A673 (cell line): Measurements from ENCODE around the gene KYAT1. TPM values are rescaled to one million over a fixed set of nuclear protein-coding genes. Genes with fewer than 3 reads are reported as not detected.

Experiments used
- BruUV-seq: library from RNA; stranded (reverse); fragments of 400-500 nt; replicated peaks from 2 replicates; lab custom pipeline; 2021; lab: Mats Ljungman, UMichigan
- CTCF ChIA-PET: fragments of 300-600 bp; sonication (Branson Sonifier 250); formaldehyde crosslinking; loops from one replicate; lab custom pipeline; 2022; ENCODE audit warnings: antibody characterized with exemption; lab: Charles Lee
- POLR2A ChIA-PET: fragments of 300-600 bp; sonication (Branson Sonifier 250); formaldehyde crosslinking; loops from one replicate; lab custom pipeline; 2022; ENCODE audit warnings: antibody characterized with exemption; ENCODE audit not compliant: low non-redundant PET; lab: Charles Lee
- DNase-seq: peaks from one replicate; pipeline ENCODE4 v3.0.0-alpha.2; 2015; ENCODE audit warnings: low spot score
- H3K27ac ChIP-seq: fragments of 200-600 bp; sonication (generic); 2 replicates; pipeline ENCODE4 v1.5.1; 2016; ENCODE audit warnings: mixed run types, low read depth, mild to moderate bottlenecking, mixed read lengths, antibody characterized with exemption, low read length; ENCODE audit not compliant: poor library complexity, severe bottlenecking
- H3K27me3 ChIP-seq: fragments of 200-600 bp; sonication (generic); replicated peaks from 2 replicates; pipeline ENCODE4 v1.6.1; 2017; ENCODE audit warnings: mixed run types, low read depth, mild to moderate bottlenecking, mixed read lengths, antibody characterized with exemption, low read length; ENCODE audit not compliant: insufficient read depth, poor library complexity
- H3K36me3 ChIP-seq: fragments of 200-600 bp; sonication (generic); 2 replicates; pipeline ENCODE4 v1.6.1; 2016; ENCODE audit warnings: mixed run types, mild to moderate bottlenecking, mixed read lengths, antibody characterized with exemption, low read length; ENCODE audit not compliant: insufficient read depth, poor library complexity, severe bottlenecking
- H3K4me1 ChIP-seq: fragments of 200-600 bp; sonication (generic); 2 replicates; pipeline ENCODE4 v1.6.1; 2017; ENCODE audit warnings: mixed run types, mild to moderate bottlenecking, mixed read lengths, antibody characterized with exemption, low read length; ENCODE audit not compliant: insufficient read depth, poor library complexity, severe bottlenecking
- H3K4me3 ChIP-seq: fragments of 200-600 bp; sonication (generic); 2 replicates; pipeline ENCODE4 v1.5.1; 2016; ENCODE audit warnings: low read depth, mixed run types, mild to moderate bottlenecking, mixed read lengths, low read length; ENCODE audit not compliant: poor library complexity, severe bottlenecking
- H3K9me3 ChIP-seq: fragments of 200-600 bp; sonication (generic); 2 replicates; pipeline ENCODE4 v1.6.1; 2016; ENCODE audit warnings: mixed run types, low read depth, mild to moderate bottlenecking, mixed read lengths, antibody characterized with exemption, low read length; ENCODE audit not compliant: poor library complexity, severe bottlenecking
- CTCF ChIP-seq: fragments of 300-800, 200-600 bp; sonication (generic); conservative IDR thresholded peaks from 2 replicates; pipeline ENCODE4 v1.5.1; 2017; ENCODE audit warnings: low read depth, mild to moderate bottlenecking, antibody characterized with exemption, low read length, moderate library complexity, mixed read lengths
- EZH2 ChIP-seq: fragments of 200-600 bp; sonication (generic); IDR thresholded peaks from 2 replicates; pipeline ENCODE4 v1.6.1; 2017; ENCODE audit warnings: borderline replicate concordance, low read depth, mild to moderate bottlenecking, mixed read lengths, antibody characterized with exemption, low read length; ENCODE audit not compliant: poor library complexity, severe bottlenecking
- intact Hi-C: fragments of 100-400 bp; cut with micrococcal nuclease; formaldehyde crosslinking; loops from one replicate; pipeline ENCODE4 v1.10.0; 2022; ENCODE audit not compliant: unreplicated experiment
- total RNA-seq: library from RNA; stranded (reverse); gene quantifications from 2 replicates; pipeline ENCODE4 v1.2.3, GENCODE V29; 2021

KYAT1 gene
- total RNA-seq, 1 experiment from 2014 or later: 17.9 TPM

- no peak for DNase-seq
- no peak overlapping the region for H3K4me3 ChIP-seq
- no peaks in the 10 kb centered on the region for H3K27me3 ChIP-seq
- intact Hi-C loops: no loop called here
- H3K9me3 ChIP-seq: no peaks in the 10 kb centered on the region
- BruUV-seq: no TSS peak
- no peak overlapping the region for H3K27ac ChIP-seq
- ChIA-PET POLR2A (no interaction called here), CTCF (no interaction called here)
- TF ChIP-seq CTCF (no peak), EZH2 (no peak)
- no peaks in the 10 kb centered on the region for H3K36me3 ChIP-seq
- H3K4me1 ChIP-seq: no peaks in the 10 kb centered on the region
Observed at GRCh38 chr9:128895556-128895955, 13.8 kb upstream of the KYAT1 start.

GRCh38 chr9:128894764-128895163 lies 13.0 kb upstream of the KYAT1 start:
- TF ChIP-seq CTCF: no peak
- TF ChIP-seq EZH2: no peak
- POLR2A ChIA-PET: no interaction called here
- CTCF ChIA-PET: no interaction called here
- no peak for DNase-seq
- no peak overlapping the region for H3K27ac ChIP-seq
- intact Hi-C loops: no loop called here
- H3K27me3 ChIP-seq: no peaks in the 10 kb centered on the region
- no peaks in the 10 kb centered on the region for H3K4me1 ChIP-seq
- no peaks in the 10 kb centered on the region for H3K9me3 ChIP-seq
- H3K4me3 ChIP-seq: no peak overlapping the region
- H3K36me3 ChIP-seq: peaks cover 5% of the 10 kb centered on the region
- BruUV-seq: no TSS peak

- BruUV-seq: no TSS peak
- Histone ChIP-seq H3K27ac (no peak overlapping the region), H3K36me3 (peaks cover 11% of the 10 kb centered on the region), H3K9me3 (no peaks in the 10 kb centered on the region), H3K4me1 (peaks cover 6% of the 10 kb centered on the region), H3K4me3 (no peak overlapping the region), H3K27me3 (no peaks in the 10 kb centered on the region)
- no peak for DNase-seq
- intact Hi-C loops: no loop called here
- ChIA-PET CTCF (no interaction called here), POLR2A (no interaction called here)
- no peak for TF ChIP-seq EZH2
- TF ChIP-seq CTCF: no peak
Observed at GRCh38 chr9:128893354-128893753, 11.6 kb upstream of the KYAT1 start.
